ENCODE results near the gene NOCT. TPM values are rescaled to one million over a fixed set of nuclear protein-coding genes. Genes with fewer than 3 reads are reported as not detected.

Gene NOCT
- total RNA-seq, 4 donors from 2014 or later, result 4.8 to 18.5 (median 9.2) TPM

DNA sequence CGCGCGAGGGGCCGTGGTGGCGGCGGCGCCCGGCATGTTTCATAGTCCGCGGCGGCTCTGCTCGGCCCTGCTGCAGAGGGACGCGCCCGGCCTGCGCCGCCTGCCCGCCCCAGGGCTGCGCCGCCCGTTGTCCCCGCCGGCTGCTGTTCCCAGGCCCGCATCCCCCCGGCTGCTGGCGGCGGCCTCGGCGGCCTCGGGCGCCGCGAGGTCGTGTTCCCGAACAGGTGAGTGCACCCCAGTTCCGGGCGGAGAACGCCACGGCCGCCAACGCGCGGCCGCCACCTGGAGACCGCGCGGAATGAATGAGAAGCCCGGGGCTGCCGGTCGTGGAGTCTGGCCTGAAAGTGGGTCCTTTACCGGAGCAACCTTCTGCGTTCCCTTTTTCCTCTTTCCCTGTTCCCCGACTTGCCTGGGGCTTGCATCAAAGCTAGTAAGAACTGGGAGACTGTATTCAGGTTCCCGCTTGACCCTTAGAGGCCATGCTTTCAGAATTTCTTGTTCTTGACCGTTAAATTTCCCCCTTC is 429 bp downstream of the NOCT start:
- ATAC-seq, result peak; percentile 44 to 46
- Histone ChIP-seq H3K36me3 (no peaks in the 10 kb centered on the region), H3K27me3 (no peaks in the 10 kb centered on the region), H3K27ac (peak overlapping the region; percentile 87 to 95 (median 93)), H3K4me3 (peak overlapping the region; percentile 61 to 83 (median 70)), H3K9me3 (no peaks in the 10 kb centered on the region), H3K4me1 (peaks cover 34 to 39% of the 10 kb centered on the region in 2 donors)
- in situ Hi-C loops (cut with MboI; ENCODE audit: low sequenced_read_pairs in 4 of 4) (no loop called here), intact Hi-C loops (cut with DNase I; ENCODE audit: low total_unique reads) (loop anchor here (1.0 to 10.0 kb wide), 5 partner anchors 33 to 541 kb away; partner anchors contain the start of genes ELF2 and SETD7)
- DNase-seq, result peak in 1 of 2 donors; percentile 40
- peak; percentile 5 to 6 for TF ChIP-seq POLR2A (IDR thresholded peaks at IDR 0.05)
- TF ChIP-seq, protein P1, sequence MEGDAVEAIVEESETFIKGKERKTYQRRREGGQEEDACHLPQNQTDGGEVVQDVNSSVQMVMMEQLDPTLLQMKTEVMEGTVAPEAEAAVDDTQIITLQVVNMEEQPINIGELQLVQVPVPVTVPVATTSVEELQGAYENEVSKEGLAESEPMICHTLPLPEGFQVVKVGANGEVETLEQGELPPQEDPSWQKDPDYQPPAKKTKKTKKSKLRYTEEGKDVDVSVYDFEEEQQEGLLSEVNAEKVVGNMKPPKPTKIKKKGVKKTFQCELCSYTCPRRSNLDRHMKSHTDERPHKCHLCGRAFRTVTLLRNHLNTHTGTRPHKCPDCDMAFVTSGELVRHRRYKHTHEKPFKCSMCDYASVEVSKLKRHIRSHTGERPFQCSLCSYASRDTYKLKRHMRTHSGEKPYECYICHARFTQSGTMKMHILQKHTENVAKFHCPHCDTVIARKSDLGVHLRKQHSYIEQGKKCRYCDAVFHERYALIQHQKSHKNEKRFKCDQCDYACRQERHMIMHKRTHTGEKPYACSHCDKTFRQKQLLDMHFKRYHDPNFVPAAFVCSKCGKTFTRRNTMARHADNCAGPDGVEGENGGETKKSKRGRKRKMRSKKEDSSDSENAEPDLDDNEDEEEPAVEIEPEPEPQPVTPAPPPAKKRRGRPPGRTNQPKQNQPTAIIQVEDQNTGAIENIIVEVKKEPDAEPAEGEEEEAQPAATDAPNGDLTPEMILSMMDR (IDR thresholded peaks at IDR 0.05 in 4 of 5, conservative IDR thresholded peaks at IDR 0.05 in 1 of 5), result no peak

DNA sequence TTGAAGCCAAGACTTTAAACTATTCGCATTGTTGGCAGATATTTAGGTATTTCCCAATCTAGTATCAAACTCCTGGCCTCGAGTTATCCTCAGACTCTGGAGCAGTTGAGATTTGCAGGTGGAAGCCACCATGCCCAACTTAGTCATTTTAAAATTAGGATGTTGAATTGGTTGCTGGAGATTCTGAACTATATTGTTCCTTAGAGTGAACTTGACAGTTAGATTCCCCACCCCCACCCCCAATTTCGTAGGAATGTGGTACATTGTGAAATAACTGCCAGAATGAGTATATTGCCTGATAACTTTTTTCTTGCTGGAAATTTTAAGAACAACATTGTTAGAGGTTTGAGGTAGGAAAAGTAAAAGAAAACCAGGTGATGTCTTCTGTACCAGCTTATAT is 2.3 kb downstream of the NOCT start:
- Histone ChIP-seq H3K4me3 (no peak overlapping the region), H3K36me3 (no peaks in the 10 kb centered on the region), H3K27ac (no peak overlapping the region), H3K4me1 (peaks cover 34 to 39% of the 10 kb centered on the region in 2 donors), H3K9me3 (no peaks in the 10 kb centered on the region), H3K27me3 (no peaks in the 10 kb centered on the region)
- intact Hi-C loops (cut with DNase I; ENCODE audit: low total_unique reads), result loop anchor here (10.0 kb wide), 1 partner anchor 123 kb away; no protein-coding TSS in a partner anchor
- TF ChIP-seq, protein P1 (IDR thresholded peaks at IDR 0.05 in 4 of 5, conservative IDR thresholded peaks at IDR 0.05 in 1 of 5), result no peak
- in situ Hi-C loops (cut with MboI; ENCODE audit: low sequenced_read_pairs in 4 of 4), result no loop called here
- no peak for ATAC-seq
- DNase-seq, result no peak

DNA sequence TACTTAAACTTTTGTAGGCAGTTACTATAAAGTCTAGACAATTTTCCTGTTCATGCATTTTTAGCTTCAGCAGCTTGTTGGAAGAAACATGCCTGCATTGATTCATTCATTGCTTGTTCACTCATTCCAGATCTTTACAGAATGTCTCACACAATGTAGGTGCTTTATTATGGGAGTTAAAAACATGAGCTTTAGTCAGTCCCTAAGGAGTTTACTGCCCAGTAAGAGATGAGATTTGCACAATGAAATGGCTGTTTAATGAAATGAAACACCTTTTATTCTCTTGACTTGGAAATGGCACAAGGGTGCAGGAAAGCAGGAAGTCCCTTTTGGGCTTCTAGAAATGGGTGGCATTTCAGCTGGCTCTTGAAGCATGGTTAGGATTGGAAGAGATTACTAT is 2.9 kb downstream of the NOCT start:
- intact Hi-C loops (cut with DNase I; ENCODE audit: low total_unique reads), result loop anchor here (10.0 kb wide), 1 partner anchor 124 kb away; no protein-coding TSS in a partner anchor
- H3K27ac ChIP-seq, result no peak overlapping the region
- ATAC-seq (no peak), DNase-seq (no peak)
- H3K4me3 ChIP-seq, result no peak overlapping the region
- H3K27me3 ChIP-seq, result no peaks in the 10 kb centered on the region
- H3K4me1 ChIP-seq, result peaks cover 34 to 39% of the 10 kb centered on the region in 2 donors
- no peaks in the 10 kb centered on the region for H3K36me3 ChIP-seq
- TF ChIP-seq, protein P1 (IDR thresholded peaks at IDR 0.05 in 4 of 5, conservative IDR thresholded peaks at IDR 0.05 in 1 of 5), result no peak
- no peak for TF ChIP-seq POLR2A (IDR thresholded peaks at IDR 0.05)
- in situ Hi-C loops (cut with MboI; ENCODE audit: low sequenced_read_pairs in 4 of 4), result no loop called here
- no peaks in the 10 kb centered on the region for H3K9me3 ChIP-seq

DNA sequence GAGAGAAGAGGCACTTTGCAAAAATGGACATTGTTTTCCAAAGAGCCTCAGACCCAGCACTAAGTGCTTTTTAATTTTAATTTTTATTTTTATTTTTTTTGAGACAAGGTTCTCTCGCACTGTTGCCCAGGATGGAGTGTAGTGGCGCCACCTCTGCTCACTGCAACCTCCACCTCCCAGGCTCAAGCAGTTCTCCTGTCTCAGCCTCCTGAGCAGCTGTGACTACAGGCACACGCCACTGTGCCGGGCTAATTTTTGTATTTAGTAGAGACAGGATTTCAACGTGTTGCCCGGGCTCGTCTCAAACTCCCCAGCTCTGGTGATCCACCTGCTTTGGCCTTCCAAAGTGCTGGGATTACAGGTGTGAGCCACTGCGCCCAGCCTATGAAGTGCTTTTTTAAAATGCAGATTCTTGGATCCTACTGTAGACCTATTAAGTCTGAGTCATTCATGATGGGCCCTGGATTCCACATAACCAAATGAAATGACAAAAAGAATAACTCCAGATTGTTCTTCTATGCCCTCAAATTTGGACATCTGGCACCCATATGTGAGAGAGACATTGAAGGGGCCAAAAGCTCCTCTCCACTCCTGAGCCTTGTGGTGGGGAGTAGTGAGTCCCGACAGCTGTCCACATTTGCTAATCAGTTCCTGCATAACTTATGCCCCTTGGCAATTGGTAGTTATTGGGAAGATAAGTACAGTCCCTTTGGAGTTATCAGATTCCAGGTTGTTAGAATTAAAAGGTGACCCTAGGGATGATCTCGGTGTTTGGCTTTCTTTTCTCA is 3.6 kb downstream of the NOCT start:
- intact Hi-C loops (cut with DNase I; ENCODE audit: low total_unique reads), result loop anchor here (10.0 kb wide), 1 partner anchor 124 kb away; no protein-coding TSS in a partner anchor
- no peak for TF ChIP-seq POLR2A (IDR thresholded peaks at IDR 0.05)
- TF ChIP-seq, protein P1 (IDR thresholded peaks at IDR 0.05 in 4 of 5, conservative IDR thresholded peaks at IDR 0.05 in 1 of 5), result no peak
- no peaks in the 10 kb centered on the region for H3K36me3 ChIP-seq
- H3K4me3 ChIP-seq, result no peak overlapping the region
- peak overlapping the region in 1 of 4 donors; percentile 4 for H3K27ac ChIP-seq
- H3K4me1 ChIP-seq, result peaks cover 34 to 36% of the 10 kb centered on the region in 2 donors
- no peak for DNase-seq
- no peaks in the 10 kb centered on the region for H3K9me3 ChIP-seq
- no peaks in the 10 kb centered on the region for H3K27me3 ChIP-seq
- no peak for ATAC-seq
- in situ Hi-C loops (cut with MboI; ENCODE audit: low sequenced_read_pairs in 4 of 4), result no loop called here
